AG09319 (cell line): Measurements from ENCODE around the gene ACKR2.

Experiments used
- DNase-seq: peaks from one replicate; pipeline ENCODE4 v3.0.0-alpha.2; 2010; ENCODE audit warnings: low read depth; ENCODE audit errors: extremely low read depth
- TF ChIP-seq, protein P1 (sequence below): IDR thresholded peaks from 2 replicates; pipeline ENCODE4 v1.5.1; 2011; ENCODE audit warnings: low read depth, mild to moderate bottlenecking, inconsistent platforms, low read length, moderate library complexity

ACKR2 gene

DNA sequence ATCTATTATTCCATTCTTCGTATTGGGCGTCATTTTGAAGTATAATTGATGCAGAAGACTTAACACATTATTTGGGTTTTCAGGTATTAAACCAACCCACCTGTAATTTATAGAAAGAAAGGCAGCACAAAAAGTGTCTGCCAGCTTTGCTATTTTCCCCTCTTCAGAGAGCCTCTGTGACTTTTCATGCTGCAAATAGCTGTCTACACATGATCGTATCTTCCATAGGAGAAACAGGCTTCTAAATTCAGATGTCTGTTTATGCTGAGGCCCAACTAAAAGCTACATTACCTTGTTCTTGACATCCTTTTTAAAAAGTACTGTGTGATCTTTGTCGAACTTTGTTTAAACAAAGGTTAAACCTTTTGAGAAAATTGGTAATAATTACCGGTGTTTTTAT, 5.0 kb downstream of the ACKR2 start:
- TF ChIP-seq, protein P1, sequence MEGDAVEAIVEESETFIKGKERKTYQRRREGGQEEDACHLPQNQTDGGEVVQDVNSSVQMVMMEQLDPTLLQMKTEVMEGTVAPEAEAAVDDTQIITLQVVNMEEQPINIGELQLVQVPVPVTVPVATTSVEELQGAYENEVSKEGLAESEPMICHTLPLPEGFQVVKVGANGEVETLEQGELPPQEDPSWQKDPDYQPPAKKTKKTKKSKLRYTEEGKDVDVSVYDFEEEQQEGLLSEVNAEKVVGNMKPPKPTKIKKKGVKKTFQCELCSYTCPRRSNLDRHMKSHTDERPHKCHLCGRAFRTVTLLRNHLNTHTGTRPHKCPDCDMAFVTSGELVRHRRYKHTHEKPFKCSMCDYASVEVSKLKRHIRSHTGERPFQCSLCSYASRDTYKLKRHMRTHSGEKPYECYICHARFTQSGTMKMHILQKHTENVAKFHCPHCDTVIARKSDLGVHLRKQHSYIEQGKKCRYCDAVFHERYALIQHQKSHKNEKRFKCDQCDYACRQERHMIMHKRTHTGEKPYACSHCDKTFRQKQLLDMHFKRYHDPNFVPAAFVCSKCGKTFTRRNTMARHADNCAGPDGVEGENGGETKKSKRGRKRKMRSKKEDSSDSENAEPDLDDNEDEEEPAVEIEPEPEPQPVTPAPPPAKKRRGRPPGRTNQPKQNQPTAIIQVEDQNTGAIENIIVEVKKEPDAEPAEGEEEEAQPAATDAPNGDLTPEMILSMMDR = no peak
- DNase-seq = no peak

DNA sequence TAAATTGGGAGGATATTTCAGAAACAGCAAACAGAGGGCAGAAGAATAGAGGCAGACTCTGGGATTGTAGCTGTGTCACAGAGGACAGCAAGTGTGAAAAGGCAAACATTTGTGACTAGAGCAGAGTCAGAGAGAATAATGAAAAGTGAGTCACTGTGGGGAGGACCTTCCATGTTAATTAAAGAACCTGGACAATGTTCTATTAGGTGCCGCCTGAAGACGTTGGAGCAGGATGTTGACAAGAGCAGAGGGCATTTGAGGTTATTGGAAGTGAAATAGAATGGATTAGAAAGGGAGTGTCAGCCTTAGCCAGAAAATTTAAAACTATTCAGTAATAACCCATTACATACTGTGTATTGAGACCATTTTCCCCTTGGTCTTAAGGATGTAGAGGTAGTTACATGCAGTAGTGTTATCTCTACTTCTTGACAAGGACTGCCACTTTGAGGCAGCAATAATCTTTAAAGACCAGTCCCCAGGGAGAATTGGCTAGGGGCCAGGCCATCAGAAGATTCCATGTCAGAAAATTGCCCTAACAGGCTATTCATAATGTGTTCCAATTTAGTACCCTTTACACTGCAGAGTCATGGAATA, 5.8 kb downstream of the ACKR2 start:
- DNase-seq = no peak
- TF ChIP-seq, protein P1 = no peak

DNA sequence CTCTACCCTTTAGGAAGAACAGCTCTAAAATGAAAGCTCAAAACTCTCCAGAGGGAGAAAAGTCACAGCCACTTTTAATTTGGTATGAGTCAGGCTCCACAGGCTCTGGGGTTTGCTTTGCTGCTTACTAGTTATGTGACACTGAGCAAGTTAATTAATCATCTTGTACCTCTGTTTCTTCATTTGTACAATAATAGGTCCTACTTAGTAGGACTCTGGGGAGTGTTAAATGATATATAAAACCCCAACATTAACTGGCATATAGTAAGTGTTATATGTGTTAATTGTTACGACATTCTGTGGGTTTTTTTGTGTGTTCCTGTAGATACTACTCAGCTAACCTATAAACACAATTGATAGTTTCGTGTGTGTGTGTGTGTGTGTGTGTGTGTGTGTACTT, 6.6 kb downstream of the ACKR2 start:
- TF ChIP-seq, protein P1 = no peak
- DNase-seq = no peak

DNA sequence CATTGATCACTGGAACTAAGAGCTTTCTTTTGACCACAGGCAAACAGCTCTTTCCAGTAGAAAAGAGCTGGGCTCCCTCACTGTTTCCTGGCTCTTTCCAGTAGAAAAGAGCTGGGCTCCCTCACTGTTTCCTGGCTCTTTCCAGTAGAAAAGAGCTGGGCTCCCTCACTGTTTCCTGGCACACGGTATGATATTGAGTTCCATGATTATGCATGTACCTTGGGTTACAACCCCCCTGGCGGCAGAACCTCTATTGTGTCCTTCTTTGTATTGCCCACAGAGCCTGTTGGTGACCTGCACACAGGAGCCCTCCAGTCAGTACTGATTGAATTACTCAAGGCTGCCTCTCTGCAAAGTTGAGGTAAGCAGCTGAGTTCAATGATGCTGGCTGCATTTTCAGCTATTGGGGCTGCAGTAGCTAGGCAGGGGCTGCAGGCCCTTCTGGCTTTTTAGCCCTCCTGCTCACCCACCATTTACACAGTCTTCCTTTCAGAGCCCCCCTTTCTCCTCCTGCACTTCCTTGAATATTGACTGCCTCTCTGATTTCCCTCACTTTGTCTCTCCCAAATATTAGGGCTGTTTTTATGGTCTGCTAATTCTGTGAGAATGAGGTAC, 10.2 kb downstream of the ACKR2 start:
- TF ChIP-seq, protein P1 = no peak
- no peak for DNase-seq

DNA sequence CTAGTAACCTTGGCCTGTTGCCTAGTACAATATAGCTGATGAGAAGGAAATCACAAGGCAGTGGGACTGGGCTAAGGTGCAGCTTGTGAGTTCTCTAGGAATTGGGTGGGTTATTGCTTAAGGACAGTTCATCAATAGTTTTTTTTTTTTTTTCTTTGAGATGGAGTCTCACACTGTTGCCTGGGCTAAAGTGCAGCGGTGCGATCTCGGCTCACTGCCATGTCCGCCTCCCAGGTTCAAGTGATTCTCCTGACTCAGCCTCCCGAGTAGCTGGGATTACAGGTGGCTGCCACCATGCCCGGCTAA, 11.5 kb downstream of the ACKR2 start:
- TF ChIP-seq, protein P1 = no peak
- DNase-seq = no peak

DNA sequence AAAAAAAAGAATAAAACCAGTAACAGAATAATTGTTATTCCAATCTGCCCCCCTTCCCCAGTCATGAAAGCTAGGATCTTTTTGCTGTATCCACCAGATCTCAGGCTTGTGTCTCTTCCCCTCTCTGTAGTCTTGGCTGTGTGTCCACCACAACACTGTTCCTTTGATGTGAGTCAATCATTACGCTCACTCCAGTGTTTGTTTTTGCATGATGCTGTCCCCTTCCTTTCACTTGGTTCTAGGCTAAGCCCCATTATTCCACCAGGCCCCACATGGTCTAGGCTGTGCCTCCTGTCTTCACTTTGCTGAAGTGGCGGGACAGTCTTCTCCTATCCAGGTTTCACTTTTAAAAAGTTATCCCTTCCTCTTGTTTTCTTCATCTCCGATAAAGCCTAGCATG, 13.6 kb downstream of the ACKR2 start:
- TF ChIP-seq, protein P1 = no peak
- DNase-seq = no peak

DNA sequence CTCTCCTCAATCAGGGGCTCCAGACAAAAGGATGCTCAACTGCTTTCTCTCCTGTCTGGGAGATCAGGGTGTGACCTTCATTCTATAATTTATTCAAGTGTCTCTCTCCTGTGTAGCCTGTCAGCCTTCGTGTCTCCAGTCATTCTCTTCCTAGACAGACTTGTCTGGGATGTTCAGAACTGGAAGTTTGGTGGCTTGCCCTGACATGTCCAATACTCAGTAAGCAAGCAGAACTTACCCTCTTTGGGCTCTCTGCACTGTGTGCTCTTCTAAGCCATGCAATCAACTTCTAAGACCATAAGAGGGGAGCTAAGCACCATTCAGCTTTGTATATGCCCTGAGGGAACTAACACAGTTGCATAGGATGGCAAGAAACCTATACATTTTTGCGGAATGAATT, 14.1 kb downstream of the ACKR2 start:
- TF ChIP-seq, protein P1 = no peak
- DNase-seq = no peak
